Type B pancreatic cell (in vitro differentiated cells): ENCODE results near the gene STK11IP. TPM values are rescaled to one million over a fixed set of nuclear protein-coding genes. Genes with fewer than 3 reads are reported as not detected.

Experiments used
- DNase-seq: peaks from one replicate; pipeline ENCODE4 v3.0.0; 2021; ENCODE audit warnings: mixed read lengths; ENCODE audit not compliant: unreplicated experiment; ENCODE audit errors: extremely low spot score
- H3K27ac Mint-ChIP-seq: 2 replicates; pipeline ENCODE4 v1.8.0; 2021; ENCODE audit warnings: mild to moderate bottlenecking, mixed read lengths
- H3K27me3 Mint-ChIP-seq: 2 replicates; pipeline ENCODE4 v1.8.0; 2021; ENCODE audit warnings: mixed read lengths
- H3K36me3 Mint-ChIP-seq: 2 replicates; pipeline ENCODE4 v1.8.0; 2021; ENCODE audit warnings: mixed read lengths
- H3K4me1 Mint-ChIP-seq: one replicate; pipeline ENCODE4 v1.8.0; 2021; ENCODE audit warnings: mixed read lengths; ENCODE audit not compliant: unreplicated experiment
- H3K4me3 Mint-ChIP-seq: 2 replicates; pipeline ENCODE4 v1.8.0; 2021; ENCODE audit warnings: mild to moderate bottlenecking, mixed read lengths
- H3K9me3 Mint-ChIP-seq: 2 replicates; pipeline ENCODE4 v1.8.0; 2021; ENCODE audit warnings: mixed read lengths
- total RNA-seq: library from RNA; stranded (reverse); gene quantifications from 2 replicates; pipeline ENCODE4 v1.2.1, GENCODE V29; 2021; ENCODE audit warnings: low replicate concordance
- TF ChIP-seq, protein P1 (sequence below): fragments of 200-600 bp; sonication (generic); conservative IDR thresholded peaks from 2 replicates; pipeline ENCODE4 v1.5.0; 2021; ENCODE audit warnings: antibody characterized with exemption, mild to moderate bottlenecking

STK11IP gene
- total RNA-seq, 1 donor from 2014 or later = 42.5 TPM

DNA sequence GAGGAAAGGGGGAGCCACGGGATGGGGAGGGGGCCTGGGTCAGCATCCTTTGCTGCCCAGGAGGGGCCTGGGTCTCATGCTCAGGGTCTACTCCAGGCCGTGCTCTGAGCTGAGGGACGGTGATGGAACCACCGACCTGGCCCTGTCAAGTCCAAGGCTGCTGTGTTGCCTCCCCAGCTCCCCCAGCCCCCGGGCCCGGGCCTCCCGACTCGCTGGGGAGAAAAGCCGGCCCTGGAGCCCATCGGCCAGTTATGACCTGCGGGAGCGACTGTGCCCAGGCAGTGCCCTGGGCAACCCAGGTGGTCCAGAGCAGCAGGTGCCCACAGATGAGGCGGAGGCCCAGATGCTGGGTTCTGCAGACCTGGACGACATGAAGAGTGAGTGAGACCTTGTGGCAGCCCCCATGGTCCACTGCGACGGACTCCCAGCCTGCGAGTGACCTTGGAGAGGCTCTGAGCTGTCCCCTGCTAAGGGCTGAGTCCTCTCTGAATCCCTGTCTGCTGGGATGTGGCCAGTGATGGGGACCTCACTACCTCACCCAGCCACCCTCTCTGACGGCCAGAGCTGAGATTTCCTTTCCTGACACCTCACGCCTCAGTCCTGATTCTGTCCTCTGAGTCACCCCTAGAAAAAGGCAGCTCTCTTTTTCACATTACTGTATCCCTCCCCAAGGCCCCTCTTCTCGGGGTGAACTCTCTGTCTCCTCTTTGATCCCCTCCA is 32.5 kb downstream of the STK11IP start:
- TF ChIP-seq, protein P1, sequence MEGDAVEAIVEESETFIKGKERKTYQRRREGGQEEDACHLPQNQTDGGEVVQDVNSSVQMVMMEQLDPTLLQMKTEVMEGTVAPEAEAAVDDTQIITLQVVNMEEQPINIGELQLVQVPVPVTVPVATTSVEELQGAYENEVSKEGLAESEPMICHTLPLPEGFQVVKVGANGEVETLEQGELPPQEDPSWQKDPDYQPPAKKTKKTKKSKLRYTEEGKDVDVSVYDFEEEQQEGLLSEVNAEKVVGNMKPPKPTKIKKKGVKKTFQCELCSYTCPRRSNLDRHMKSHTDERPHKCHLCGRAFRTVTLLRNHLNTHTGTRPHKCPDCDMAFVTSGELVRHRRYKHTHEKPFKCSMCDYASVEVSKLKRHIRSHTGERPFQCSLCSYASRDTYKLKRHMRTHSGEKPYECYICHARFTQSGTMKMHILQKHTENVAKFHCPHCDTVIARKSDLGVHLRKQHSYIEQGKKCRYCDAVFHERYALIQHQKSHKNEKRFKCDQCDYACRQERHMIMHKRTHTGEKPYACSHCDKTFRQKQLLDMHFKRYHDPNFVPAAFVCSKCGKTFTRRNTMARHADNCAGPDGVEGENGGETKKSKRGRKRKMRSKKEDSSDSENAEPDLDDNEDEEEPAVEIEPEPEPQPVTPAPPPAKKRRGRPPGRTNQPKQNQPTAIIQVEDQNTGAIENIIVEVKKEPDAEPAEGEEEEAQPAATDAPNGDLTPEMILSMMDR = no peak
- DNase-seq = no peak
- H3K36me3 Mint-ChIP-seq = peaks cover 4% of the 10 kb centered on the region
- peaks cover 6% of the 10 kb centered on the region for H3K4me1 Mint-ChIP-seq
- no peak overlapping the region for H3K27ac Mint-ChIP-seq
- H3K4me3 Mint-ChIP-seq = peak overlapping the region; percentile 31
- H3K27me3 Mint-ChIP-seq = peaks cover 5% of the 10 kb centered on the region
- no peaks in the 10 kb centered on the region for H3K9me3 Mint-ChIP-seq

DNA sequence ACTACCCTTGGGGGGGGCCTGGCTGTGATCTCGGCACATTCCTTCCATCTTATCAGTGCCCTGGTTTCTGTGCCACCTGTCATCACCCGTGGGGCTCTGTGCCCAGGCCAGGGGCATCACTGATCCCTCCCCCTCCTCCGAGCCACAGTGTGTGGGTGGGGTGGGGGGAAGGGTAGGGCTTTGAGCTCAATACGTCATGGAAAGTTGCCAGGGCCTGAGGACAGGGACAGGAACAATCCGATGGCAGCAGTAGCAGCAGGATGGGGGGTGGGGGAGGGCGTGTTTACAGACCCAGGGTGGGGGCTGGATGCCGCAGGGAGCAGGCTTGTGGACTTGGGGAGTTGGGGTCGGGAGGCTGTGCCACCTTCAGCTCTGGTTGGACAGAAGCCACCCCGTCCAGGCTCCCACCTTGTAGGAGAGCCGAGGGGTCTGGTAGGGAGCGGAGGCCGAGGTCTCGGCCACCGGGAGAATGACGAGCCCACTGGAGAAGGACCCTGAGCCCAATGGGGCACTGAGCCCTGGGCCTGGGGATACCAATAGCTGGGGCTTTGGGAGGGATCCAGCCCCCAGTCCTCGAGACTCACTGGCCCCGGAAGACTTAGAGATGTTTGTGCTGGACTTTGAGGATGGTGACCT is 33.2 kb downstream of the STK11IP start:
- Mint-ChIP-seq H3K4me1 (peaks cover 6% of the 10 kb centered on the region), H3K9me3 (no peaks in the 10 kb centered on the region), H3K27ac (no peak overlapping the region), H3K27me3 (peaks cover 3% of the 10 kb centered on the region), H3K4me3 (peak overlapping the region; percentile 31), H3K36me3 (peaks cover 4% of the 10 kb centered on the region)
- TF ChIP-seq, protein P1 = no peak
- no peak for DNase-seq

DNA sequence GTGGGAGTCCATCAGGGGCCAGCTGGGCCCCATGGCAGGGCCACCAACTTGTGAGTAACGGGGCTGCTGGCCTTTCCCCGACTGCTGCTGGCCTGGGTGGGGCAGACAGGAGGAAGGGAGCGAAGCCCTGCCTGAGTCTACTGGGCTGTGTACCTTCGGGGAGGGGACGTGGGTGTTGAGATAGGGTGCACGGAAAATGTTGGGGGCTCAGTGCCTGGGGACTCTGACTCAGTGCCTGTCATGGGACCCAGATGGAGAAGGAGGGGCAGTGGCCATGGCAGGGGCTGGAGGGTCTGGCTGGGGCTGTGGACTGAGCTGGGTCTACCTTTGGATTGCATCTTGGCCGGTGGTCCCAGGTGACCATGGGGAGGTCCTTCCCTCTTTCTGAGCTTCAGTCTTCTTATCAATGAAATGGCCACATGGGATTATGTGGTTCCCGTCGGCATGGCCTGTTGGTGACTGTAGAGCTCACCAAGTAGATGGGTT is 33.8 kb downstream of the STK11IP start:
- Mint-ChIP-seq H3K4me3 (no peak overlapping the region), H3K4me1 (peaks cover 6% of the 10 kb centered on the region), H3K27me3 (peaks cover 3% of the 10 kb centered on the region), H3K9me3 (no peaks in the 10 kb centered on the region), H3K27ac (no peak overlapping the region), H3K36me3 (peaks cover 4% of the 10 kb centered on the region)
- TF ChIP-seq, protein P1 = no peak
- DNase-seq = no peak

DNA sequence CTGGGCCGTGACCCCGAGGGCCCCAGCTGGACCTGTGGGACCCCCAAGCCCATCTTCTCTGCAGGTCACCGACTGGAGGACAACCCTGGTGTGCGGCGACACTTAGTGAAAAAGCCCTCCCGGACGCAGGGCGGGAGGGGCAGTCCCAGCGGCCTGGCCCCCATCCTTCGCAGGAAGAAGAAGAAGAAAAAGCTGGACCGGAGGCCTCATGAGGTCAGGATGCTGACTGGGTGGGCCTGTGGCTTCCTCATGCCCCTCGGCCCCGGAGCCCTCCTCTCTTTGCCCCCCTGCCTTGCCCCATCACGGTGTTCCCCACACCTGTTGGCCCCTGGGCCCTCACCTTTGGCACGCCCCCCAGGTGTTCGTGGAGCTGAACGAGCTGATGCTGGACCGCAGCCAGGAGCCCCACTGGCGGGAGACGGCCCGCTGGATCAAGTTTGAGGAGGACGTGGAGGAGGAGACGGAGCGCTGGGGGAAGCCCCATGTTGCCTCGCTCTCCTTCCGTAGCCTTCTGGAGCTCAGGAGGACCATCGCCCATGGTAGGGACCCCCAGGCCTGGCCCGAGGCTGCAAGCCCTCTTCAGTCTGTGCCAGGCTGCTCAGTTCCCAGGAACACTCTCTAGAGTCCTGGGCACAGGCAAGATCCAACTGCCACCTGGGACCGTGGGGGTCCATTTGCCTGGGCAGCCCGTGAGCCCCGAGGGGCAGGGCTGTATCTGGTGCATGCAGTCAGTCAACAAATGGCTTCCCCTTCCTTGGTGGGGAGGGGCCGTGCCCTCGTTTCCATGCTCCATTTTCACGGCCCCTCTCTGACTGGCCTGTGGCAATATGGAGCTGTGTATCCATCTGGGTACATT is 34.5 kb downstream of the STK11IP start:
- Mint-ChIP-seq H3K4me3 (no peak overlapping the region), H3K27me3 (no peaks in the 10 kb centered on the region), H3K36me3 (peaks cover 8% of the 10 kb centered on the region), H3K4me1 (no peaks in the 10 kb centered on the region), H3K9me3 (no peaks in the 10 kb centered on the region), H3K27ac (no peak overlapping the region)
- peak; percentile 70 for DNase-seq
- TF ChIP-seq, protein P1 = no peak

DNA sequence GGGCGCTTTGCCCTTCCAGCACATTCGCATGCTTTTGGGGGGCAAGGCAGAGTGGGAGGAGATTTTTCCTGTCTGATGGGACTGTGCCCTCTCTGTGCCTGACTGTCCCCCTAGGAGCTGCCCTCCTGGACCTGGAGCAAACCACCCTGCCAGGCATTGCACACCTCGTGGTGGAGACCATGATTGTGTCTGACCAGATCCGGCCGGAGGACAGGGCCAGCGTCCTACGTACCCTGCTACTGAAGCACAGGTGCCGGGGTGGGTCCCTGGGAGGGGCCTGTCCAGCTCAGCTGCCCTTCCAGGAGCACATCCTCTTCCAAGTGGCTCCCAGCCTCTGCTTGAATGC is 35.1 kb downstream of the STK11IP start:
- DNase-seq = peak; percentile 63
- TF ChIP-seq, protein P1 = no peak
- H3K27ac Mint-ChIP-seq = no peak overlapping the region
- no peak overlapping the region for H3K4me3 Mint-ChIP-seq
- H3K27me3 Mint-ChIP-seq = no peaks in the 10 kb centered on the region
- H3K36me3 Mint-ChIP-seq = peaks cover 10% of the 10 kb centered on the region
- H3K4me1 Mint-ChIP-seq = no peaks in the 10 kb centered on the region
- H3K9me3 Mint-ChIP-seq = no peaks in the 10 kb centered on the region
